Measurements from ENCODE around the gene CCNY. TPM values are rescaled to one million over a fixed set of nuclear protein-coding genes. Genes with fewer than 3 reads are reported as not detected.

The CCNY gene
- polyA plus RNA-seq (2013): 69.9 TPM

DNA sequence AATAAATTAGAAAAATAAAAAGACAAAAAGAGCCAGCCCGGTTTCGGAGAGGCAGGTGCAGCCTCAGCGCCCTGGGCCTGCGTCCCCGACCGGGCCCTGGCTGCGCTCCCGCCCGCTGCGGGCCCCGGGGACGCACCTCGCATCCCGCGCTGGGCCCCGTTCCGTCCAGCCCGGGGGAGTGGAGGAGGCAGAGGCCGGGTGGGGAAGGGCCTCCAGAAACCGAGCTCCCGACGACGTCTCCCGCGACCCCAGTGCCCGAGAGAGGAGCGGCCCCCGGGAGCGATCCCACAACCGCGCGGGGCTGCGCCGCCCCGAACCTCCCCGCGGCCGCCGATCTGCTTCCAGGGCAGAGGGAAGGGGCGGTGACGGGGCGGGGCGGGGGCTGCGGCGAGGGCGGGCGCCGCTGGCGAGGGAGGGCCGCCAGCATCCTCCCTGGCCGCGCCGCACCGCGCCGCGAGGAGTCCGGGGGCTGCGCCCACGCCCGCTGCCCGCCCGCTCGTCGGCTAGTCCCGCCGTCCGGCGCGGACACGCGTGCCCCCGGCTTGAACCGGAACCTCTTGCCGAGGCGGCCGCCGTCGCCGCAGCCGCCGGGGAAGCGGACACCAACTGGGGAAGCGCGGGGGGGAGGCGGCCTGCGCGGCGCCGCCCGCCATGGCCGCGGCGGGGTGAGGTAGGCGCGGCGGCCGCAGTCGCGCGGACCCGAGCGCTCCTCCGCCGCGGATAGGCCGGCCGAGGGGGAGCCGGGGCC lies at the start of gene CCNY:
CCNY (plus strand) TSS at position 426 of the 748 bp plus-strand sequence. CDS start 545 bp downstream, outside the sequence.
- ChIA-PET POLR2A (interaction anchor here (0.6 to 1.5 kb wide), 2 partner anchors 29 to 43 kb away, joined by 3 read pairs; no protein-coding TSS in a partner anchor), CTCF (no interaction called here)
- DNase-seq: peak; percentile 58 to 83 (median 72)

DNA sequence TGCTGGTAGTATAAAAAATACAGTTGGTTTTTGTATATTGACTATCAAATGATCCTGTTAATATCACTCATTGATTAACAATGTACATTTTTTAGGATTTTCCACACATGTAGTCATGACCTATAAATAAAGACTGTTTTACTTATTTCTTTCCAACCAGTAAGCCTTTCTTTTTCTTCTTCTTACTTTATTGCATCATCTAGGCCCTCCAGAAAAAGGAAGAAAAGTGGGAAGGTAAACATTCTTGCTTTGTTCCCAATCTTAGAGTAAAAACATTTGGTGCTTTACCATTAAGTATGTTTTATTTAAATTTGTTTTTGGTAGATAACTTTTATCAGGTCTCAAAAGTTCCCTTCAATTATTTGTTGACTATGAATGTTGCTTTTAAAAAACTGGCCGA lies 47.1 kb upstream of the CCNY start:
- Histone ChIP-seq H3K27ac (ENCODE audit: insufficient read depth in 1 of 2, low read depth in 1 of 2, low read length in 2 of 2, poor library complexity in 1 of 2, severe bottlenecking in 2 of 2) (no peak overlapping the region), H3K36me3 (ENCODE audit: control insufficient read depth in 4 of 4, insufficient read depth in 4 of 4, low read length in 3 of 4) (no peaks in the 10 kb centered on the region), H3K4me3 (ENCODE audit: control insufficient read depth in 1 of 7, extremely low read depth in 1 of 7, insufficient read depth in 4 of 7, low read depth in 2 of 7, low read length in 6 of 7) (no peak overlapping the region), H3K4me1 (ENCODE audit: control extremely low read depth in 1 of 4, control insufficient read depth in 4 of 4, insufficient read depth in 4 of 4, low read length in 3 of 4) (no peaks in the 10 kb centered on the region), H3K27me3 (replicated peaks in 2 of 5; ENCODE audit: control insufficient read depth in 4 of 5, insufficient read depth in 5 of 5, low read length in 4 of 5) (no peaks in the 10 kb centered on the region), H3K9me3 (ENCODE audit: control extremely low read depth in 1 of 5, control insufficient read depth in 4 of 5, insufficient read depth in 2 of 5, low read depth in 1 of 5, low read length in 4 of 5) (no peaks in the 10 kb centered on the region)
- ChIA-PET POLR2A (no interaction called here), CTCF (no interaction called here)
- WGBS (ENCODE audit: insufficient coverage): 100% methylated on average over 1 of the region's 1 CpG
- no peak for DNase-seq

More for the DNA sequence above, at the start of gene CCNY:
- under 1% methylated on average over 95 of the region's 109 CpGs for WGBS (ENCODE audit: insufficient coverage)
- H3K9me3 ChIP-seq (ENCODE audit: control extremely low read depth in 1 of 5, control insufficient read depth in 4 of 5, insufficient read depth in 2 of 5, low read depth in 1 of 5, low read length in 4 of 5): no peaks in the 10 kb centered on the region
- peaks cover 12 to 45% (median 35%) of the 10 kb centered on the region in 4 experiments for H3K4me1 ChIP-seq (ENCODE audit: control extremely low read depth in 1 of 4, control insufficient read depth in 4 of 4, insufficient read depth in 4 of 4, low read length in 3 of 4)
- H3K36me3 ChIP-seq (ENCODE audit: control insufficient read depth in 4 of 4, insufficient read depth in 4 of 4, low read length in 3 of 4): peaks cover 2 to 20% (median 7%) of the 10 kb centered on the region in 4 experiments
- H3K27me3 ChIP-seq (replicated peaks in 2 of 5; ENCODE audit: control insufficient read depth in 4 of 5, insufficient read depth in 5 of 5, low read length in 4 of 5): no peaks in the 10 kb centered on the region
- H3K27ac ChIP-seq (ENCODE audit: insufficient read depth in 1 of 2, low read depth in 1 of 2, low read length in 2 of 2, poor library complexity in 1 of 2, severe bottlenecking in 2 of 2): peak within 1 kb of the TSS; percentile 33 to 78
- H3K4me3 ChIP-seq (ENCODE audit: control insufficient read depth in 1 of 7, extremely low read depth in 1 of 7, insufficient read depth in 4 of 7, low read depth in 2 of 7, low read length in 6 of 7): peak within 1 kb of the TSS; percentile 70 to 92 (median 86)

DNA sequence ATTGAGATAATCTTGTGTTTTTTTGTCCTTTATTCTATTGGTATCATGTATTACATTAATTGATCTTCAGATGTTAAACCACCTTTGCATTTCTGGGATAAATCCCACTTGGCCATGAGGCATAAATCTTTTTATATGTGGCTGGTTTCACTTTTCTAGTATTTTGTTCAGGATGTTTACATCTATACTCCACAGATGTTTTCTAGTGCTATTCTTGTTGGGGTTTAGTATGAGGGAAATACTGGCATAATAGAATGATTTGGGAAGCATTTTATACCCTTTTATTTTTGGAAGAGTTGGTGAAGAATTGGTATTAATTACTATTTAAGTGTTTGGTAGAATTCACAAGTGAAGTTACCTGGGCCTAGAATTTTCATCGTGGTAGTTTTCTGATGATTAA lies 41.8 kb upstream of the CCNY start:
- Histone ChIP-seq H3K9me3 (ENCODE audit: control extremely low read depth in 1 of 5, control insufficient read depth in 4 of 5, insufficient read depth in 2 of 5, low read depth in 1 of 5, low read length in 4 of 5) (no peaks in the 10 kb centered on the region), H3K4me1 (ENCODE audit: control extremely low read depth in 1 of 4, control insufficient read depth in 4 of 4, insufficient read depth in 4 of 4, low read length in 3 of 4) (no peaks in the 10 kb centered on the region), H3K27ac (ENCODE audit: insufficient read depth in 1 of 2, low read depth in 1 of 2, low read length in 2 of 2, poor library complexity in 1 of 2, severe bottlenecking in 2 of 2) (no peak overlapping the region), H3K36me3 (ENCODE audit: control insufficient read depth in 4 of 4, insufficient read depth in 4 of 4, low read length in 3 of 4) (no peaks in the 10 kb centered on the region), H3K27me3 (replicated peaks in 2 of 5; ENCODE audit: control insufficient read depth in 4 of 5, insufficient read depth in 5 of 5, low read length in 4 of 5) (no peaks in the 10 kb centered on the region), H3K4me3 (ENCODE audit: control insufficient read depth in 1 of 7, extremely low read depth in 1 of 7, insufficient read depth in 4 of 7, low read depth in 2 of 7, low read length in 6 of 7) (no peak overlapping the region)
- ChIA-PET POLR2A (no interaction called here), CTCF (interaction anchor here (1.5 kb wide), 1 partner anchor 269 kb away, joined by 5 read pairs; no protein-coding TSS in a partner anchor)
- no CpG with 5 or more reads among the region's 1 CpG for WGBS (ENCODE audit: insufficient coverage)
- DNase-seq: no peak

DNA sequence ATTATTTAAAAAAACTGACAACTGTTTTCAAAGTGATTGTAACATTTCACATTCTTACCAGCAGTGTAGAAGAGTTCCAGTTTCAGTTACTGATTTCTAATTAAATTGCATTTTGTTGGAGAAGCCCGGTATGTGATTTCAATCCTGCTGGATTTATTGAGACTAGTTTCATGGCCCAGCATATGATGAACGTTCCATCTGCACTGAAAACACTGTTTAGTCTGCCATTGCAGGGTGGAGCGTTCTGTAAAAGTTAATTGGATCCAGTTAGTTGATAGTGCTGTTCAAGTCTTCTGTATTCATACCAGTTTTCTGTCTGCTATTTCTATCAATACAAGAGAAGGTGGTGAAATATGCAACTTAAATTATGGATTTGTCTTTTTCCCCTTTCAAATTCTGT lies 37.3 kb upstream of the CCNY start:
- H3K4me1 ChIP-seq (ENCODE audit: control extremely low read depth in 1 of 4, control insufficient read depth in 4 of 4, insufficient read depth in 4 of 4, low read length in 3 of 4): no peaks in the 10 kb centered on the region
- no peak for DNase-seq
- POLR2A ChIA-PET: no interaction called here
- WGBS (ENCODE audit: insufficient coverage): 100% methylated on average over 3 of the region's 3 CpGs
- no peaks in the 10 kb centered on the region for H3K36me3 ChIP-seq (ENCODE audit: control insufficient read depth in 4 of 4, insufficient read depth in 4 of 4, low read length in 3 of 4)
- H3K4me3 ChIP-seq (ENCODE audit: control insufficient read depth in 1 of 7, extremely low read depth in 1 of 7, insufficient read depth in 4 of 7, low read depth in 2 of 7, low read length in 6 of 7): no peak overlapping the region
- CTCF ChIA-PET: no interaction called here
- no peak overlapping the region for H3K27ac ChIP-seq (ENCODE audit: insufficient read depth in 1 of 2, low read depth in 1 of 2, low read length in 2 of 2, poor library complexity in 1 of 2, severe bottlenecking in 2 of 2)
- no peaks in the 10 kb centered on the region for H3K9me3 ChIP-seq (ENCODE audit: control extremely low read depth in 1 of 5, control insufficient read depth in 4 of 5, insufficient read depth in 2 of 5, low read depth in 1 of 5, low read length in 4 of 5)
- no peaks in the 10 kb centered on the region for H3K27me3 ChIP-seq (replicated peaks in 2 of 5; ENCODE audit: control insufficient read depth in 4 of 5, insufficient read depth in 5 of 5, low read length in 4 of 5)

DNA sequence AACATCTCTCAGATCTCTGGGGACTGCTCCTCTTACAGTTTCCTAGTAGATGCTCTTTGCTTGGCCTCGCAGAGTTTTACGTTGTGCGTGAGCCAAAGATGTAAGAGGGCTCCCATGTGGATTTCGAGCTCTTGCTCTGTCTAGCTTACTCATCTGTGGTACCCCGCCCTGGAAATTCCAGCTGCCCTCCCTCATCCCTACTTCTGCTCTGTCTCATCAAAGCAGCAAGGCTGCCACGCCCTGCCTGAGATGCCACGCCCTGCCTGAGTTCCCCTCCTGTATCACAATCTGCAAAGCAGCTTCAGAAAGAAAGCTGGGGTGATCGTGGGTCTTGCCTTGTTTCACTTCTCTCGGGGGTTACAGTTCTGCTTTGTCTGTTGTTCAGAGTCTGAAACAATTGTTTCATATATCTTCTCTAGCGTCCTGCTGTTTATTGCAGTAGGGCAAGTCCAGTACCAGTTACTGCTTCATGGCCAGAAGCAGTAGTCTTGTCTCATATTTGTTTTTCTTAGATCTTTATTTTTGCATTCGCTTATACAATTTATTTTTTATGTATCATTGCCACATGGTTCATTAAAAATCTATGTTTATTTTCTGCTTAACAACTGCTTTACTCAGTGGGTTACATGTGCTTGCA lies 36.1 kb upstream of the CCNY start:
- Histone ChIP-seq H3K9me3 (ENCODE audit: control extremely low read depth in 1 of 5, control insufficient read depth in 4 of 5, insufficient read depth in 2 of 5, low read depth in 1 of 5, low read length in 4 of 5) (no peaks in the 10 kb centered on the region), H3K27ac (ENCODE audit: insufficient read depth in 1 of 2, low read depth in 1 of 2, low read length in 2 of 2, poor library complexity in 1 of 2, severe bottlenecking in 2 of 2) (no peak overlapping the region), H3K27me3 (replicated peaks in 2 of 5; ENCODE audit: control insufficient read depth in 4 of 5, insufficient read depth in 5 of 5, low read length in 4 of 5) (no peaks in the 10 kb centered on the region), H3K4me1 (ENCODE audit: control extremely low read depth in 1 of 4, control insufficient read depth in 4 of 4, insufficient read depth in 4 of 4, low read length in 3 of 4) (no peaks in the 10 kb centered on the region), H3K4me3 (ENCODE audit: control insufficient read depth in 1 of 7, extremely low read depth in 1 of 7, insufficient read depth in 4 of 7, low read depth in 2 of 7, low read length in 6 of 7) (no peak overlapping the region), H3K36me3 (ENCODE audit: control insufficient read depth in 4 of 4, insufficient read depth in 4 of 4, low read length in 3 of 4) (no peaks in the 10 kb centered on the region)
- WGBS (ENCODE audit: insufficient coverage): 84% methylated on average over 10 of the region's 11 CpGs
- DNase-seq: no peak
- POLR2A ChIA-PET: no interaction called here
- CTCF ChIA-PET: no interaction called here

DNA sequence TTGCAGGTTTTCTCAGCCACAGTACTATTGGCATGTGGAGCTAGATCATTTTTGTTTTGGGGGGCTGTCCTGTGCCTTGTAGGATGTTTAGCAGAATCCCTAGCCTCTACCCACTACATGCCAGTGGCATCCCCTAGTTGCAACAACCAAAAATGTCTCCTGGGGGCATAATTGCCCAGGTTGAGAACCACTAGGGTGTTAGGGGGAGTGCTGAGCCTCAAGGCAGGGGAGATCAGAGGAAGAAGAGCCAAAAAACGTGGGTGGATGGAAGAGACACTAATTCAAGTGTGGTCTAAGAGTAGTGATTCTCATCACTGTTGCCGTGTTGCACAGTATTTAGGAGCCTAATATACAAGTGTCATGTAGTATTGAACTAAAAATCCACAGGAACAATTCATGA lies 31.7 kb upstream of the CCNY start:
- Histone ChIP-seq H3K27ac (ENCODE audit: insufficient read depth in 1 of 2, low read depth in 1 of 2, low read length in 2 of 2, poor library complexity in 1 of 2, severe bottlenecking in 2 of 2) (no peak overlapping the region), H3K4me1 (ENCODE audit: control extremely low read depth in 1 of 4, control insufficient read depth in 4 of 4, insufficient read depth in 4 of 4, low read length in 3 of 4) (peaks cover 0 to 4% (median 0%) of the 10 kb centered on the region in 4 experiments), H3K36me3 (ENCODE audit: control insufficient read depth in 4 of 4, insufficient read depth in 4 of 4, low read length in 3 of 4) (no peaks in the 10 kb centered on the region), H3K4me3 (ENCODE audit: control insufficient read depth in 1 of 7, extremely low read depth in 1 of 7, insufficient read depth in 4 of 7, low read depth in 2 of 7, low read length in 6 of 7) (no peak overlapping the region), H3K9me3 (ENCODE audit: control extremely low read depth in 1 of 5, control insufficient read depth in 4 of 5, insufficient read depth in 2 of 5, low read depth in 1 of 5, low read length in 4 of 5) (no peaks in the 10 kb centered on the region), H3K27me3 (replicated peaks in 2 of 5; ENCODE audit: control insufficient read depth in 4 of 5, insufficient read depth in 5 of 5, low read length in 4 of 5) (no peaks in the 10 kb centered on the region)
- peak; percentile 9 to 16 (median 10) for DNase-seq
- POLR2A ChIA-PET: no interaction called here
- 64% methylated on average over 2 of the region's 2 CpGs for WGBS (ENCODE audit: insufficient coverage)
- CTCF ChIA-PET: no interaction called here

DNA sequence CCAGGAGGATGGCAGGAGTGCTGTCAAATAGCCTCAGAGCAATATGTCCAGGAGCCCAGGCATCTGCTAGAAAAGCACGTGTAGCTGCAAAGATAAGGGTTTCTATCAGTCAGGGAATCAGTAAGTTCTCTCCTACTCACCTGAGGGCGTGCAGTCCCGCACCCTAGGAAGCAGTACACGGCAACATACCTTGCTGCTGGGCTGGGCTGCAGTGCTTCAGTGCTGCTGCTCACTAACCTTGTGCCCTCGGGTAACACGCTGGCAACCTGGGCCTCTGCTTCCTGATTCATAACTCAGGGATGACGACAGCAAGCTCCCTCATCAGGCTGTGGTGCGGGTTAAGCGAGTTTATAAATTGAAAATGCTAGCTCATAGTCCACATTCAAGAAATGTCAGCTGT lies 29.5 kb upstream of the CCNY start:
- peak; percentile 16 to 66 (median 54) for DNase-seq
- H3K4me3 ChIP-seq (ENCODE audit: control insufficient read depth in 1 of 7, extremely low read depth in 1 of 7, insufficient read depth in 4 of 7, low read depth in 2 of 7, low read length in 6 of 7): no peak overlapping the region
- H3K27me3 ChIP-seq (replicated peaks in 2 of 5; ENCODE audit: control insufficient read depth in 4 of 5, insufficient read depth in 5 of 5, low read length in 4 of 5): no peaks in the 10 kb centered on the region
- POLR2A ChIA-PET: interaction anchor here (1.4 kb wide), 1 partner anchor 29 kb away, joined by 3 read pairs; the partner anchor contains the start of gene CCNY
- CTCF ChIA-PET: interaction anchor here (1.1 kb wide), 1 partner anchor 147 kb away, joined by 3 read pairs; no protein-coding TSS in a partner anchor
- 26% methylated on average over 6 of the region's 9 CpGs for WGBS (ENCODE audit: insufficient coverage)
- H3K36me3 ChIP-seq (ENCODE audit: control insufficient read depth in 4 of 4, insufficient read depth in 4 of 4, low read length in 3 of 4): no peaks in the 10 kb centered on the region
- no peak overlapping the region for H3K27ac ChIP-seq (ENCODE audit: insufficient read depth in 1 of 2, low read depth in 1 of 2, low read length in 2 of 2, poor library complexity in 1 of 2, severe bottlenecking in 2 of 2)
- H3K4me1 ChIP-seq (ENCODE audit: control extremely low read depth in 1 of 4, control insufficient read depth in 4 of 4, insufficient read depth in 4 of 4, low read length in 3 of 4): peaks cover 0 to 4% (median 0%) of the 10 kb centered on the region in 4 experiments
- H3K9me3 ChIP-seq (ENCODE audit: control extremely low read depth in 1 of 5, control insufficient read depth in 4 of 5, insufficient read depth in 2 of 5, low read depth in 1 of 5, low read length in 4 of 5): no peaks in the 10 kb centered on the region

Data from common myeloid progenitor, CD34-positive (primary cell).